Right lobe of liver (tissue), 6 donors: Measurements from ENCODE around the gene FMN1. TPM values are rescaled to one million over a fixed set of nuclear protein-coding genes. Genes with fewer than 3 reads are reported as not detected.

ENCODE experiments used
- ATAC-seq, 4 donors: fragments of 200-7000 bp; cut with Tn5 transposase; one replicate each; pipeline ENCODE4 v1.9.1; 2020; ENCODE audit warnings: mild to moderate bottlenecking in 4 of 4, moderate library complexity in 4 of 4
- DNase-seq, 3 donors: peaks; one replicate each; pipeline ENCODE4 v3.0.0-alpha.2; 2020
- H3K27ac ChIP-seq, 3 donors: fragments of 200-600 bp; one replicate each; pipeline ENCODE4 v1.8.0; 2022
- H3K27me3 ChIP-seq, 2 donors: fragments of 200-600 bp; one replicate each; pipeline ENCODE4 v1.8.0; 2022
- H3K36me3 ChIP-seq, 4 donors: fragments of 200-600 bp; sonication (generic) in 1 of 4; one replicate each; pipeline versions ENCODE4 v1.5.1 to v1.8.0; 2017 to 2022; ENCODE audit warnings: control low read depth in 1 of 4
- H3K4me1 ChIP-seq, 4 donors: fragments of 200-600 bp; sonication (generic) in 1 of 4; one replicate each; pipeline versions ENCODE4 v1.5.1 to v1.8.0; 2017 to 2022; ENCODE audit warnings: control low read depth in 1 of 4
- H3K4me3 ChIP-seq, 3 donors: fragments of 200-600 bp; one replicate each; pipeline ENCODE4 v1.8.0; 2022
- H3K9me3 ChIP-seq, 4 donors: fragments of 200-600 bp; sonication (generic) in 1 of 4; one replicate each; pipeline versions ENCODE4 v1.5.1 to v1.8.0; 2017 to 2022; ENCODE audit warnings: control low read depth in 1 of 4
- POLR2A ChIP-seq: fragments of 450-650 bp; IDR thresholded peaks from one replicate; pipeline ENCODE4 v1.6.1; 2017; ENCODE audit warnings: antibody characterized with exemption, mild to moderate bottlenecking
- WGBS: methylation state at CpG from one replicate; pipeline ENCODE4 v1.1.6; 2018; ENCODE audit warnings: low coverage, low lambda C conversion rate; ENCODE audit not compliant: insufficient coverage; ENCODE audit errors: missing lambda C conversion rate; 5-methylcytosine and 5-hydroxymethylcytosine counted together
- intact Hi-C, 2 donors: fragments of 100-400 bp; cut with DNase I; formaldehyde crosslinking; loops; one replicate each; pipeline versions ENCODE4 v1.11.2 to v1.14.1; 2022
- small RNA-seq, 2 experiments: library from RNA; depleted of rRNA; stranded (forward); fragments of <200 nt; gene quantifications; one replicate each; pipeline ENCODE3, GENCODE V24; 2016
- total RNA-seq, 6 experiments: library from RNA; depleted of rRNA in 2 of 6; stranded (reverse); fragments of >200 nt in 2 of 6; fragmentation: NEBNext Ultra II Directional in 3 of 6; extraction: Animal tissue kit (Norgen Biotek cat#: 25700) in 3 of 6; gene quantifications; one replicate each; pipeline versions ENCODE4 v1.1.0 to v1.2.4, GENCODE V29; 2016 to 2023
- TF ChIP-seq, protein P1 (sequence below), 4 donors: fragments of 200-600 bp in 3 of 4; fragments of 450-650 bp in 1 of 4; IDR thresholded peaks; one replicate each; pipeline versions ENCODE4 v1.5.1 to v1.8.0; 2016 to 2022; ENCODE audit warnings: antibody characterized with exemption in 4 of 4, mild to moderate bottlenecking in 2 of 4
- donor health status: DM: no; HTN: yes; CAD: no.
- donor health status: DM: no; HTN: no; CAD: no.
- donor health status: DM: no; HTN: no; CAD: no.
- donor health status: DM: no; HTN: yes; CAD: no.
- donor health status: DM: no; HTN: yes; CAD: no.

FMN1 gene
- total RNA-seq, 6 experiments from 2014 or later = 1.1 to 6.8 (median 3.1) TPM

DNA sequence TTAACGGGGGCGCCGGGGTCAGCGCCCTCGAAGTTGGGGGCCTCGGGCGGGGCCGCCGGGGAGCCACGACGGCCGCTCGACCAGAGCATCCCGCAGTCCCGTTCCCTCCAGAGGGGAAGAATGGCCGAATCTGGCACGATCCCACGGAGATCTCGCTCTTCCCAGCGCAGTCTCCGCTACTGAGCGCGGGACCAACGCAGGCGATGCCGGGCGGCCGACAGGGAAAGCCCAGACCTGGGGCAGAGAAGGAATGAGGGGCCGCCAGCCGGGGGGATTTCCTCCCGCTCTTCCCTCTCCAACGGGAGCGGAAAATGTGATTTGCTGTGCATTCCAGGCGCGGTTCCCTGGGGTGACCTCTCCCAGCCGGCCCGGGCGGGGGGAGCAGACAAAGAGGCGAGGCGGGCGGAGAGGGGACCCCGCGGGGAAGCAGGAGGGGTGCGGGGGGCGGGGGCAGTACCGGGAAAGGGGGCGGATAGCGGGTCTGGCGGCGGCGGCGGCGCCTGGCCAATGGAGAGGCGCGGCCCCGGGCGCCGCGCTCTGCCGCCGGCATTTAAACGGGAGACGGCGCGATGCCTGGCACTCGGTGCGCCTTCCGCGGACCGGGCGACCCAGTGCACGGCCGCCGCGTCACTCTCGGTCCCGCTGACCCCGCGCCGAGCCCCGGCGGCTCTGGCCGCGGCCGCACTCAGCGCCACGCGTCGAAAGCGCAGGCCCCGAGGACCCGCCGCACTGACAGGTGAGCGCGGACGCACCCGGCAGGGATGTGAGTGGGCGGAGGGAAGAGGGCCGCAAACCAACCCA lies 476.9 kb downstream of the FMN1 start, which contains the start of gene GREM1:
GREM1 (plus strand) TSS at position 579 of the 801 bp plus-strand sequence. CDS start 12,687 bp downstream, outside the sequence.
- Histone ChIP-seq H3K4me1 (peaks cover 0 to 19% (median 4%) of the 10 kb centered on the region in 4 donors), H3K27ac (no peak within 1 kb of the TSS), H3K36me3 (no peaks in the 10 kb centered on the region), H3K9me3 (no peaks in the 10 kb centered on the region), H3K27me3 (peaks cover 0 to 16% of the 10 kb centered on the region in 2 donors), H3K4me3 (peak within 1 kb of the TSS; percentile 39 to 51 (median 48))
- WGBS = 3% methylated on average over 8 of the region's 99 CpGs
- TF ChIP-seq, protein P1, sequence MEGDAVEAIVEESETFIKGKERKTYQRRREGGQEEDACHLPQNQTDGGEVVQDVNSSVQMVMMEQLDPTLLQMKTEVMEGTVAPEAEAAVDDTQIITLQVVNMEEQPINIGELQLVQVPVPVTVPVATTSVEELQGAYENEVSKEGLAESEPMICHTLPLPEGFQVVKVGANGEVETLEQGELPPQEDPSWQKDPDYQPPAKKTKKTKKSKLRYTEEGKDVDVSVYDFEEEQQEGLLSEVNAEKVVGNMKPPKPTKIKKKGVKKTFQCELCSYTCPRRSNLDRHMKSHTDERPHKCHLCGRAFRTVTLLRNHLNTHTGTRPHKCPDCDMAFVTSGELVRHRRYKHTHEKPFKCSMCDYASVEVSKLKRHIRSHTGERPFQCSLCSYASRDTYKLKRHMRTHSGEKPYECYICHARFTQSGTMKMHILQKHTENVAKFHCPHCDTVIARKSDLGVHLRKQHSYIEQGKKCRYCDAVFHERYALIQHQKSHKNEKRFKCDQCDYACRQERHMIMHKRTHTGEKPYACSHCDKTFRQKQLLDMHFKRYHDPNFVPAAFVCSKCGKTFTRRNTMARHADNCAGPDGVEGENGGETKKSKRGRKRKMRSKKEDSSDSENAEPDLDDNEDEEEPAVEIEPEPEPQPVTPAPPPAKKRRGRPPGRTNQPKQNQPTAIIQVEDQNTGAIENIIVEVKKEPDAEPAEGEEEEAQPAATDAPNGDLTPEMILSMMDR (IDR thresholded peaks at IDR 0.05) = no peak
- TF ChIP-seq POLR2A = no peak
- intact Hi-C loops = no loop called here
- ATAC-seq (peak in 2 of 4 donors; percentile 22 to 37), DNase-seq (no peak)

GRCh38 chr15:32716915-32717425 lies 477.5 kb downstream of the FMN1 start:
- no peak for DNase-seq
- no peaks in the 10 kb centered on the region for H3K9me3 ChIP-seq
- peaks cover 0 to 16% of the 10 kb centered on the region in 2 donors for H3K27me3 ChIP-seq
- no peak overlapping the region for H3K27ac ChIP-seq
- TF ChIP-seq POLR2A = no peak
- TF ChIP-seq, protein P1 (IDR thresholded peaks at IDR 0.05) = no peak
- ATAC-seq = no peak
- H3K4me1 ChIP-seq = peaks cover 0 to 19% (median 4%) of the 10 kb centered on the region in 4 donors
- WGBS = 20% methylated on average over 16 of the region's 21 CpGs
- intact Hi-C loops = no loop called here
- peak overlapping the region in 2 of 3 donors; percentile 48 to 51 for H3K4me3 ChIP-seq
- no peaks in the 10 kb centered on the region for H3K36me3 ChIP-seq

- DNase-seq (no peak), ATAC-seq (no peak)
- intact Hi-C loops = no loop called here
- 41% methylated on average over 13 of the region's 13 CpGs for WGBS
- Histone ChIP-seq H3K4me1 (peaks cover 0 to 19% (median 4%) of the 10 kb centered on the region in 4 donors), H3K9me3 (no peaks in the 10 kb centered on the region), H3K27me3 (peaks cover 0 to 16% of the 10 kb centered on the region in 2 donors), H3K27ac (no peak overlapping the region), H3K4me3 (no peak overlapping the region), H3K36me3 (no peaks in the 10 kb centered on the region)
- no peak for TF ChIP-seq POLR2A
- TF ChIP-seq, protein P1 (IDR thresholded peaks at IDR 0.05) = no peak
Measured at GRCh38 chr15:32716216-32716914, 478.1 kb downstream of the FMN1 start.

Small RNA genes lying within 50 kb of the gene (small RNA-seq; reads per million reads assigned to genes)
- gene RF00591 = 0 reads per million in 2 experiments

Other genes with a start within 250 kb of the FMN1 start
- gene RYR3, start 116.3 kb upstream of the FMN1 start, total RNA-seq = under 1 TPM in 3 of 6 experiments, not detected in 3; under 0.01 to 0.31 (median 0.05) TPM